GM19240 (cell line): ENCODE measurements around the gene KANSL3.

Experiments
- DNase-seq: peaks from one replicate; pipeline ENCODE4 v3.0.0; 2011; ENCODE audit warnings: low spot score; ENCODE audit not compliant: insufficient read length

KANSL3 gene

GRCh38 chr2:96608469-96609455 lies 29.4 kb downstream of the KANSL3 start:
- no peak for DNase-seq

- no peak for DNase-seq
Measured at GRCh38 chr2:96604104-96604503, 34.0 kb downstream of the KANSL3 start.

DNA sequence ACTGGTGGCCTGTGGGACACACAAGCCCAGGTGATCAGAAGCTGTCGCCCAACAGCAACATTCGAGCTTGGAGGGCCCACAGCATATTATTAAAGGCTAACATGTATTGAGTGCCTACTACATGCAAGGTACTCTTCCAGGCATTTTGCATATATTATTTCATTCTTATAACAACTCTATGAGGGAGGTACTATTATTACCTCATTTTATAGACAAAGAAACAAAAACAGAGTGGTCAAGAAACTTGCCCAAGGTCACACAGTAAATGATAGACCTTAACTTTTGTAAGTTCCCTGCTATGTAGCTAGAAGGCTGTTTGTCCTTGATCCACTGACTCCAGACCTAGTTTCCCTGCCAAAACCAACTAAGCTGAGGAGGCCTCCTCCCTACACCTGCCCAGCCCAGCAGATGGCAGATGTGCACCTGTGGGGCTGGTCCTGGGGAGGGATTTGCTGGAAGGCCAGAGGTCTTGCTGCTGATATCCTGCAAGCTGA lies 35.7 kb downstream of the KANSL3 start:
- DNase-seq = no peak

GRCh38 chr2:96601382-96602292 lies 36.5 kb downstream of the KANSL3 start:
- no peak for DNase-seq

- no peak for DNase-seq
Measured at GRCh38 chr2:96599941-96600340, 38.2 kb downstream of the KANSL3 start.

GRCh38 chr2:96596596-96596995 lies 41.5 kb downstream of the KANSL3 start:
- DNase-seq = no peak

DNA sequence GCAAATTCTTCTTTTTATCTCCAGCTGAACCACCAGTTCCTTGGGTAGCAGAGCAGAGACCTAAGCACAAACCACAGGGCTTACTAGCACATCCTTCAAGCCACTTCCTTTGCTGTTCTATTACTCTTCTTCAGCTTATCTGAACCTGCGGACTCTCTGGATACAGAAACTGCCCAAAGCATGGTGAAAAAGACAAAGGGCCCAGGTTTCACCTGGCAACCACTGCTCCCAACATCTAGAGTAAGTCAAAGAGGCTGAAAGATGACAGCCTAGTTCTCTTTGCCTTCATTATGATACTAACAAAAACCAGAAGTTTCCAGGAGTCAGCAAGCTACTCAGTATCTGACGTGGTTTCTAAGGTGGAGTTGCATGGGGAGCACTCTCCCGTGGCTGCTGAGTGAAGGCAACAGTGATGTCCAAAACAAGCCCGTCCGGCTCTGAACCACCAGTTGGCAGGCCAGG lies 43.4 kb downstream of the KANSL3 start:
- DNase-seq = no peak

- no peak for DNase-seq
Measured at GRCh38 chr2:96594282-96594681, 43.8 kb downstream of the KANSL3 start.

DNA sequence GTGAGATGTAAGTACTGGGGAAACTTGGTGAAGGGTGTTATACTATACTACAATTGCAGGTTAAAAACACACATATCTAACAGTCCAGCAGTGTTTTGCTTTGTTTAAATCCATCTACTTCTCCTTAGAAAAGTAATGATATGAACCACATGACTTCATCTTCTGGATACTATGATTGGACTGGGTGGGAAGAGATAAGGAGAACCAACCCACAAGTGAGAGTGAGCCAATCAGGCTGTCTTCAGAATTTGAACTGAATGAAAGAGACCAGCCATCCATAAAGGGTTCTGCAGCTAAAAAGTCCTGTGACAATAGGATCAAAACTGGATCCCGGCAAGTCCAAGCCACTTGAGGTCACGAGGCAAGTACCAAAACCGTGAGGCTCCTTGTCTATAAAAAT lies 46.6 kb downstream of the KANSL3 start:
- no peak for DNase-seq

- no peak for DNase-seq
Measured at GRCh38 chr2:96591054-96591453, 47.1 kb downstream of the KANSL3 start.

DNA sequence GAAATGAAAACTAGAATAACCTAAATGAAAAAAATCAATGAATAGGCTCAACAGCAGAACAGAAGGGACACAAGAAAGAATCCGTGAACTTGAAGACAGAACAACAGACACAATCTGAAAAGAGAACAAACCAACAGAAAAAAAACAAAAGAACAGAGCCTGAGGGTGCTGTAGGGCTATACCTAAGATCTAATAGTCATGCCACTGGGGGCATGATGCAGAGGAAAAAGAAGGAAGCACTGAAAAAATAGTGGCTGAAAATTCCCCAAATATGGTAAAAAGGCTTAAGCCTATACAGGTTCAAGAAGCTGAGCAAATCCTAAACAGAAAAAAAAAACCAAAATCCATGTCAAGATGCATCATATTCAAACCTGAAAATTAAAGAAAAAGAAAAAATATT lies 50.3 kb downstream of the KANSL3 start:
- no peak for DNase-seq

DNA sequence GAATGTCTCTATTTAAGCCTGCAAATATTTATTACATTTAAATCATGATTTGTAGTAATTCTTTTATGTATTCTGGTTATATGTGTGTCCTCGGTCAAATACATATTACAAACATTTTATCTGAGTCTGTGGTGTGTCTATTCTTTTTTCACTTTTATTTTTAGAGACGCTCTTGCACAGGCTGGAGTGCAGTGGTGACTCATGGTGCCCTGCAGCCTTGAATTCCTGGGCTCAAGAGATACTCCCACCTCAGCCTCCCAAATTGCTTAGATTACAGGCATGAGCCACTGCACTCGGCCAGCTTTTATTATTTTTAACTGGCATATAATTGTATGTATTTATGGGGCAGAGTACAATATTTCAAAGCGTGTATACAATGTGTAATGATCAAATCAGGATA lies 54.1 kb downstream of the KANSL3 start:
- no peak for DNase-seq

DNA sequence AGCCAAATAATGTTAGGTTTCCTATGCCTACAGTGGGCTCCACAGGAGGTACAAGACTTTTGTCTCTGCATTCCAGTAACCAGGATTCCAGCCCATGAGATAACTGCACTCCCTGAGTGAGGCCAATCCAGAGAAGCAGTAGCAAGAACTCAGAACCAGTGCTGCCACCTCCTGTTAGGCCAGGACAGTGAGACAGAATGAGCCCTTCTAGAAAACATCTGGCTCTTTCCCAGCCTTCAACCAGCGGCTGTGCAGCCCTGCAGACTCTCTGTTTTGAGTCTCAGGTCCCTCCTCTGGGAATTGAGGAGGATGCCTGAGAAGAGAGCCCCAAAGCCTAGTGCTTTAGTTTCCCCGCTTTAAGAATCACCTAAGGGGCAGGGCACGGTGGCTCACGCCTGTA lies 57.3 kb downstream of the KANSL3 start:
- no peak for DNase-seq

DNA sequence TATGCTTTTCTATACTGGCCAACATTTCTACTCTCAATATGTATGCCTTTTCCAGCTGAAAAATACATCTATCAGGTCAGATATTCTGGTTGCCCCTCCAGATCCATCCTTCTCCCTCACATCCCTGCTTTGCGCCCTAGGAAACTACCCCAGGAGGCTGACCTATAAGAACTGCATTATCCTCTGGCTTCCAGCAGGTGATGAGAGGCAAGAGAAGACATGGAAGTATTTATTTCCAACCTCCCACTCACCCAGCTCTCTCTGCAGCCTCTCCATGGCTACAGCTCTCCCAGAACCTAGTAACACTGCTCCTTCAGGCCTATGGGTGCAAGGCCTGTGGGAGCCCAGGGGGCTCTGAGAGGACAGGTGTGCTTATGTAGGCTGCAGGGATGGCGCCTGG lies 58.7 kb downstream of the KANSL3 start:
- no peak for DNase-seq

- DNase-seq = no peak
Measured at GRCh38 chr2:96578731-96579130, 59.4 kb downstream of the KANSL3 start.

DNA sequence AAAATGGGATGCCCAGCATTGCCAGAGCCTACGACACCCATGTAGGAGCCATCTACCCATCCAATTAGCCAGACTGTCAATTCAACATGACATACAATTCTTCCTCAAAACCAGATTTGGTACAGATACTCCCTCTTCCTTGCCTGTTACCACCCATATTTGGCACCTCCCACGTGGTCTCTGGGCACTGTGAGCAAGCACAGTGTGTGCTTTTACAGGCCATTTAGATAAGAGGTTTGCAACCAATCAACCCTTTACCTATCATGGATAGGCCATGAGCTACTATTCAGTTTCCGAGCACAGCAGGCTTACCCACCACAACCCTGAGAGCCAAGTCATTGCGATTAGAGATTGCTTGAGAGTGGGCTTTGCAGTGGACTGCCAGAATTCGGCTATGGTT lies 60.6 kb downstream of the KANSL3 start:
- no peak for DNase-seq

- no peak for DNase-seq
Measured at GRCh38 chr2:96575785-96576456, 62.2 kb downstream of the KANSL3 start.

GRCh38 chr2:96574364-96574763 lies 63.7 kb downstream of the KANSL3 start:
- DNase-seq = no peak

DNA sequence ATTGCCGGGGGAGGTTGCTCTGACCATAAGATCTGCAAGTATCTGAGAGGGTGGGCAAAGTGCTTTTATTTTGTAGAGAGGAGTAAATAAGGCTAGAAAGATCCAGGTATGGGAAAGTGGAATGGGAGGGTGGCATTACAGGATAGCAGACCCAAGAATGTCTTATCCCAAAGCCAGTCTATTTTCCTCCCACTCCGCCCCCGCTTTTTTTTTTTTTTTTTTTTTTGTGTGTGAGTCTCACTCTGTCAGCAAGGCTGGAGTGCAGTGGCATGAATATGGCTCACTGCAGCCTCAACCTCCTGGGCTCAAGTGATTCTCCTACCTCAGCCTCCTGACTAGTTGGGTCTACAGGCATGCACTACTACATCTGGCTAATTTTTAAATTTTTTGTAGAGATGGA lies 70.0 kb downstream of the KANSL3 start:
- no peak for DNase-seq

- DNase-seq = no peak
Measured at GRCh38 chr2:96565111-96565510, 73.0 kb downstream of the KANSL3 start.

DNA sequence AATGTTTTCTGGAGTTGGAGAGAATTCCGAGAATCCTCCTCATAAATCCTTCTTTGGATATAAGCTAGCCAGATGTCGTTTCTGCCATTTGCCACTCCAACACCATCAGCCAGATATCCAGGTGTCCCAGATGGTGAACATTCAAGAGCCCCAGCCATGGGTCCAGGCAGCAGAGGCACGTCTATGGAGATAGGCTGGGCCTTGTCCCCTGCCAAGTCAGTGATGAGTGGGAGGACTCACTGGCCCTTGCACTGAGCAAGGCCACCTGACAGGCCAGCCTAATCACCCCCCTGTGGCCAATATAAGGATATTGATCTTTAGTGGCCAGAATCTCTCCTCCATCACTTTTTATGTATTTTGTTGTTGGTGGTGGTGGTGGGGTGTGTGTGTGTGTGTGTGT lies 73.5 kb downstream of the KANSL3 start:
- DNase-seq = no peak
